Left lobe of liver (tissue), 2 donors: ENCODE measurements around the gene TBX10. TPM values are rescaled to one million over a fixed set of nuclear protein-coding genes. Genes with fewer than 3 reads are reported as not detected.
A peak's percentile ranks its signal among the peaks of the same experiment; 100 is the strongest.
"Not testable (repeated sequence)": the region's sequence is repeated elsewhere in the genome, so short reads cannot be mapped to it uniquely, and the experiment has no call there.

Source experiments
- ATAC-seq: fragments of 200-7000 bp; cut with Tn5 transposase; one replicate; pipeline ENCODE4 v1.9.1; 2020; ENCODE audit warnings: mild to moderate bottlenecking, moderate library complexity
- DNase-seq: peaks from one replicate; pipeline ENCODE4 v3.0.0-alpha.2; 2020; ENCODE audit warnings: low spot score
- total RNA-seq: library from RNA; stranded (reverse); gene quantifications from one replicate; pipeline ENCODE4 v1.2.1, GENCODE V29; 2021
- donor health status: DM: no; HTN: no; CAD: no; lungs with moderate emphysema.
- donor health status: DM: no; HTN: yes; CAD: no.

Gene TBX10
- total RNA-seq, 1 donor from 2014 or later, result 0.15 TPM

- ATAC-seq, result peak; percentile 42
- peak; percentile 97 for DNase-seq
Observed at GRCh38 chr11:67632175-67632981, 7.2 kb downstream of the TBX10 start.

- DNase-seq, result no peak
- ATAC-seq, result no peak
Observed at GRCh38 chr11:67631853-67632174, 7.7 kb downstream of the TBX10 start.

- ATAC-seq (no peak), DNase-seq (no peak)
Observed at GRCh38 chr11:67631411-67631810, 8.2 kb downstream of the TBX10 start.

GRCh38 chr11:67630943-67631331, 8.6 kb downstream of the TBX10 start:
- ATAC-seq (no peak), DNase-seq (no peak)

GRCh38 chr11:67630228-67630942, 9.2 kb downstream of the TBX10 start:
- peak; percentile 99 for DNase-seq
- peak; percentile 75 for ATAC-seq

GRCh38 chr11:67629386-67630227, 10.0 kb downstream of the TBX10 start, which contains the start of gene NUDT8:
Gene NUDT8, minus strand, starts transcription at chr11:67629937. Its CDS starts 26 bp downstream, at chr11:67629911.
- peak; percentile 76 for ATAC-seq
- peak; percentile 88 for DNase-seq

- no peak for ATAC-seq
- no peak for DNase-seq
Observed at GRCh38 chr11:67628710-67629385, 10.7 kb downstream of the TBX10 start.

GRCh38 chr11:67627812-67628624, 11.5 kb downstream of the TBX10 start:
- DNase-seq (no peak), ATAC-seq (no peak)

- peak; percentile 42 for DNase-seq
- ATAC-seq, result no peak
Observed at GRCh38 chr11:67627441-67627811, 12.1 kb downstream of the TBX10 start.

- peak; percentile 37 for DNase-seq
- ATAC-seq, result no peak
Observed at GRCh38 chr11:67626970-67627369, 12.6 kb downstream of the TBX10 start.

GRCh38 chr11:67626131-67626833, 13.3 kb downstream of the TBX10 start:
- not testable (repeated sequence) for DNase-seq, ATAC-seq

- ATAC-seq, DNase-seq: not testable (repeated sequence)
Observed at GRCh38 chr11:67623795-67624194, 15.8 kb downstream of the TBX10 start.

GRCh38 chr11:67622905-67623304, 16.7 kb downstream of the TBX10 start:
- DNase-seq, result peak; percentile 46
- not testable (repeated sequence) for ATAC-seq

GRCh38 chr11:67621928-67622327, 17.6 kb downstream of the TBX10 start:
- DNase-seq, ATAC-seq: not testable (repeated sequence)

- not testable (repeated sequence) for DNase-seq, ATAC-seq
Observed at GRCh38 chr11:67620621-67621020, 18.9 kb downstream of the TBX10 start.

GRCh38 chr11:67619683-67620618, 19.6 kb downstream of the TBX10 start:
- ATAC-seq, DNase-seq: not testable (repeated sequence)

GRCh38 chr11:67618901-67619659, 20.5 kb downstream of the TBX10 start:
- not testable (repeated sequence) for DNase-seq, ATAC-seq
